22Rv1 (cell line): ENCODE measurements around the gene GALNT17.

Source experiments
- H3K27ac ChIP-seq: fragments of 450-650 bp; 2 replicates; pipeline ENCODE4 v1.5.1; 2017
- ZFX ChIP-seq: fragments of 450-650 bp; IDR thresholded peaks from 2 replicates; pipeline ENCODE4 v1.6.1; 2017; ENCODE audit warnings: antibody characterized with exemption, borderline replicate concordance
- TF ChIP-seq, protein P1 (sequence below): fragments of 450-650 bp; IDR thresholded peaks from 2 replicates; pipeline ENCODE4 v1.5.1; 2017; ENCODE audit warnings: mild to moderate bottlenecking

Gene GALNT17

DNA sequence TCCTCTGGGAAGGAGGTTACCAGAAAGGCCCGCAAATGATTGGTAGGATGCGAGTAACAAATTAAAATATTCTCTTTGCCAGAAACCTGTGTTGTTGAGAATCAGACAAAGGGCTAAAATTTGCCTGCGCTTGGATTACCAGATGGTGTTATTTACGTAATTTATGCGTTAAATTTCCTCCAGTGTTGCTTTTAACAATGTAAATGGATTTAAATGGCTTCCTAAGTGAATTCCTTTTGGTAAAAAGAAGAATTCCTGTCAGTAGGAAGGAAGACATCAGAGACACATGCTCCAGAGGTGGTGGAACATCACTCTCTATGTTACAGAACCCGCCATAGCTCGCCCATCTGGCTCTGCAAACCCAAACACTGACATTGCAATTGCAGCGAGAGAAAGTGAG is 520.6 kb downstream of the GALNT17 start:
- TF ChIP-seq, protein P1, sequence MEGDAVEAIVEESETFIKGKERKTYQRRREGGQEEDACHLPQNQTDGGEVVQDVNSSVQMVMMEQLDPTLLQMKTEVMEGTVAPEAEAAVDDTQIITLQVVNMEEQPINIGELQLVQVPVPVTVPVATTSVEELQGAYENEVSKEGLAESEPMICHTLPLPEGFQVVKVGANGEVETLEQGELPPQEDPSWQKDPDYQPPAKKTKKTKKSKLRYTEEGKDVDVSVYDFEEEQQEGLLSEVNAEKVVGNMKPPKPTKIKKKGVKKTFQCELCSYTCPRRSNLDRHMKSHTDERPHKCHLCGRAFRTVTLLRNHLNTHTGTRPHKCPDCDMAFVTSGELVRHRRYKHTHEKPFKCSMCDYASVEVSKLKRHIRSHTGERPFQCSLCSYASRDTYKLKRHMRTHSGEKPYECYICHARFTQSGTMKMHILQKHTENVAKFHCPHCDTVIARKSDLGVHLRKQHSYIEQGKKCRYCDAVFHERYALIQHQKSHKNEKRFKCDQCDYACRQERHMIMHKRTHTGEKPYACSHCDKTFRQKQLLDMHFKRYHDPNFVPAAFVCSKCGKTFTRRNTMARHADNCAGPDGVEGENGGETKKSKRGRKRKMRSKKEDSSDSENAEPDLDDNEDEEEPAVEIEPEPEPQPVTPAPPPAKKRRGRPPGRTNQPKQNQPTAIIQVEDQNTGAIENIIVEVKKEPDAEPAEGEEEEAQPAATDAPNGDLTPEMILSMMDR: no peak
- TF ChIP-seq ZFX: no peak
- H3K27ac ChIP-seq: no peak overlapping the region

DNA sequence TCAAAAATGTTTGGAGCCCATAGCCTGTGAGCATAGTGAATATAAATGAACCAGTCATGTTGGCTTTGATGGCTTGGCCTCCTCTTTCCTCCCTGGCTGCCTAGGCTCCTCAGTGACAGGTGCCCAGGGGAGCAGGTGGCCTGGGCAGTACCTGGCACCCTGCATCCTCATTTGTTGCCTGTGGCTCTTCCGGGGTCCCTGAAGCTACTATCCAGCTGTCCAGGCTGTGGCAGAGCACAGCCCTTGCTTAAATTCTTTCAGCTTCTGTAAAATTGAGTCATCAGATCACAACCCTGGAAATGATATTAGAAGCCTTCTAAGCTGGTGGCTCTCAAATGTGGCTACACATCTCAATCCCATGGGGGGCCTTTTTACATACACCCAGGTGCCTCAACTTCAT is 525.4 kb downstream of the GALNT17 start:
- TF ChIP-seq, protein P1: no peak
- no peak for TF ChIP-seq ZFX
- no peak overlapping the region for H3K27ac ChIP-seq

DNA sequence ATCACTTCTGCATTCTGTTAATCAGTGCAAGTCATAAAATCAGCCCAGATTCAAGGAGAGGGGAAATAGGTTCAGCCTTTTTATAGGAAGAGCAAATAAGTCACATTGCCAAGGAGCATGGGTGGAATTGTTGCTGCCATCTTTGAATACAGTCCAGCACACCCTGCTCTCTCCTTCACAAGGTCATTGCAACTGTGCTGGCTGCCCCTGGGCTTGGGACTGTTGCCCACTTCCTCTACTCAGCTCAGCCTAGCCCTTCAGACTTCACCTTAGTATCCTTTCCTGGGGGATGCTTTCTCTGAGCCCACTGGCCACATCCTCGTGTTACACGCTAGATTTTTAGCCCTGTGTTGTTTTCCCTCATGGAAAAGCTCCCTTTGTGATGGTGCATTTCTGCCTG is 527.7 kb downstream of the GALNT17 start:
- no peak overlapping the region for H3K27ac ChIP-seq
- TF ChIP-seq ZFX: no peak
- TF ChIP-seq, protein P1: no peak

DNA sequence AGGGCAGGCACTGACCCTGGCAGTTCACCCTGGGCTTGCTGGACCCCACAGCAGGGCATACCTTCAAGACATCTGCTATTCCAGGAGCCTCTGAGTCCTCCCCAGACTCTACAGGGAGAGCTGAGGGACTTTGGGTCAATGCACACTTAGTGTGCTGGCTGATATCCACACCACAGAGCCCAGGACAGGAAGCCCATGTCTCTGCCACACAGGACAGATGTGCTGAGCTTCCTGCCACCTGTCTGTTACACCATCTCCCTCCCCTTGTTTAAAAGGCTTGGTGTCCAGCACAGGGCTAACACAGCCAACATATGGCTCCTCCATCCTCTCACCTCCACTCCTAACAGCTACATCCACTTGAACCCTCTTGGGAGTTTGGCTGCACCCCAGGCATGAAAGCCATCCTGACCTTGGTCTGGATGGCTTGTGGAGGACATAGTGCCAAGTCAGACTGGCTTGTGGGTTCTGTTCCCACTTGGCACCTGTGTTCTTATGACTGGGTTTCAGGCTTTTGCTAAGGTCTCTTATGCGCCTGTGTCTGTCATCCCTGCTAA is 529.8 kb downstream of the GALNT17 start:
- H3K27ac ChIP-seq: no peak overlapping the region
- TF ChIP-seq, protein P1: no peak
- TF ChIP-seq ZFX: no peak

DNA sequence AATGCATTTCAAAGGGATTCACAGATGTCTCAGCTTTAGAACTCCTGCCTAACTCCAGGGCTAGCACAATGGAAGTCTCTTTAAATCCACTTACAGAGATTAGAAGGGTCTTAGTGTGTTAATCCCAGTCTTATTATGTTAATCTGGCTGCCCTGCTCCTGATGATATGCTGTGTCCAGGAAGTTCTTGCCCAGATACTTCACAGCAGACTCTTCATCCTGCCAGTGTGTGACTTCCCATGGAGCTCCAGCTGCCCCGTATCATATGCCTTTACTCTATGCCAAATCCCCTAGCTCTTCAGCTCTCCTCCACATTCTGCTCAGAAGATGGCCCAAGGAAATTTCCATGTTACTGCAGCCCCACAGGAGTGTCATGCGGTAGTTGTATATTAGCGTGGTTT is 533.8 kb downstream of the GALNT17 start:
- TF ChIP-seq ZFX: no peak
- H3K27ac ChIP-seq: no peak overlapping the region

DNA sequence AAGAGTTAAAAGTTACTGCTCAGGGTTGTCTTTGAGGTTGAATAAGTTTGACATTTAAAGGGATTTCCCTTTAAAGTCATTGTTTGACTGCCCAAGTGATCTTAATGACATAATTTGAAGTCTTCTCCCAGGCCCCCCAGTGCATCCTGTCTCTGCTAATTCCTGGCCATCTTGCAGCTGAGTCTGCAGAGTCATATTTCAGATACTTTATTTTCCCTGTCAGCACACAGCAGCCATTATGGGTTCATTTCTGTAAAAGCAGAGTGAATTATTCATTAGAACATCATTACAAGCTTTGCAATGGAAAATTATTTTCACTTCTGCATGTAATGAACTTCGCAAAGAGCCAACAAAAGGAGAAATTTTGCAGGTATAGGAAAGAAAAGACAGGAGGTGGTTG is 536.6 kb downstream of the GALNT17 start:
- no peak overlapping the region for H3K27ac ChIP-seq
- TF ChIP-seq, protein P1: no peak
- no peak for TF ChIP-seq ZFX

DNA sequence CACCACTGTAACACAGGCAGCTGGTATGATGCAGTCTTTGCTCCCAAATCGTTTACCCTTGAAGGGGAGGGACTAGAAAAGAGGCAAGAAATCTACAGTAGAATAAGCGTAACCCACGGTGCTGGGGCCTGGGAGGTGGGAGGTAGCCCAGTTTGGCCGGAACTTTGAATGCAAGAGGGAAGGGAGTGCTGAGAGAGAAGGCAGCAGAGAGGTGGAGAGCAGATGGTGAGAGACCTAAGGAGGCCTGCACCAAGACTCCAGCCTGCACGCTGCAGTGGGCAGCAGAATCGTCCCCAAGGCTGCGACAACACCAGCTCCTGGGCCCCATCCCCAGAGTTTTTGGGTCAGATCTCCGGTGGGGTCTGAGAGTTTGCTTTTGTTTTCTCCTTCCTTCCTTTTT is 547.5 kb downstream of the GALNT17 start:
- TF ChIP-seq, protein P1: no peak
- no peak for TF ChIP-seq ZFX
- H3K27ac ChIP-seq: no peak overlapping the region

DNA sequence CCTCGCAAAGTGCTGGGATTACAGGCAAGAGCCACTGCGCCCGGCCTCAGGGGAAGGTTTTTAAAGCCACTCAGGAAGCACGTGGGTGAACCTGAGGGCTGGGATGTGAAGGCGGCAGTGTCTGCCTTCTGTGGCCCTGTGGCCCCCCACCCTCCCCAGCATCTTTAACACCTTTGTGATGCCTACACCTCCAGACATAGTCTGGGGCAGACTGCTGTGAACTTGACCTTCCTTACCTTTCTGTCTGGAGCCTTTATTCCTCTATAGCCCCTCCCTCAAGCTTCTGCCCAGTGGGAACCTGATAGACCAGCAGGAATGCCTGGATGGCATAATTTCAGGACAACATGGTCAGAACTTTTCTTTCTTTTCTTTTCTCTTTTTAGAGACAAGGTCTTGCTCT is 550.2 kb downstream of the GALNT17 start:
- TF ChIP-seq ZFX: no peak
- TF ChIP-seq, protein P1: no peak
- no peak overlapping the region for H3K27ac ChIP-seq
